ENCODE measurements around the gene MPEG1.

DNA sequence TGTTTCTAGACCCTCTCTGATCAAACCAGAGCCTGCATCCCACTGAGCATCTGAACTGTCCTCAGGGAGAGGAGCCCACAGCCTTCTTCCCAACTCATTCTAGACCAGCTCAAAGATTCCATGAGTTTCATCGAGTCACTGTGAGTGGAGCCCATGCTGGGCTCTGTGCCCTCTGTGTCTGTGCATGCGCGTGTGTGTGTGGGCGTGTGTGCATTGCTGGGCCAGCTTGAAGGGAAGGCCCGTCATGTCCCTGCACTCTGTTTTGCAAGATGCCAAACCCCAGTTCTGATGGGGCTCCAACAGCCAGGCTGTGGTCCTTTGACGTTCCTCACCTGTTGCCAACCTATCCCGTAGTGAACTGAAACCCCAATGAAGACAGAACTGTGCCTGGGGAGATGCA lies 7.1 kb downstream of the MPEG1 start:
- TF ChIP-seq, protein P1, sequence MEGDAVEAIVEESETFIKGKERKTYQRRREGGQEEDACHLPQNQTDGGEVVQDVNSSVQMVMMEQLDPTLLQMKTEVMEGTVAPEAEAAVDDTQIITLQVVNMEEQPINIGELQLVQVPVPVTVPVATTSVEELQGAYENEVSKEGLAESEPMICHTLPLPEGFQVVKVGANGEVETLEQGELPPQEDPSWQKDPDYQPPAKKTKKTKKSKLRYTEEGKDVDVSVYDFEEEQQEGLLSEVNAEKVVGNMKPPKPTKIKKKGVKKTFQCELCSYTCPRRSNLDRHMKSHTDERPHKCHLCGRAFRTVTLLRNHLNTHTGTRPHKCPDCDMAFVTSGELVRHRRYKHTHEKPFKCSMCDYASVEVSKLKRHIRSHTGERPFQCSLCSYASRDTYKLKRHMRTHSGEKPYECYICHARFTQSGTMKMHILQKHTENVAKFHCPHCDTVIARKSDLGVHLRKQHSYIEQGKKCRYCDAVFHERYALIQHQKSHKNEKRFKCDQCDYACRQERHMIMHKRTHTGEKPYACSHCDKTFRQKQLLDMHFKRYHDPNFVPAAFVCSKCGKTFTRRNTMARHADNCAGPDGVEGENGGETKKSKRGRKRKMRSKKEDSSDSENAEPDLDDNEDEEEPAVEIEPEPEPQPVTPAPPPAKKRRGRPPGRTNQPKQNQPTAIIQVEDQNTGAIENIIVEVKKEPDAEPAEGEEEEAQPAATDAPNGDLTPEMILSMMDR (IDR thresholded peaks at IDR 0.05), result no peak
- TF ChIP-seq EP300 (IDR thresholded peaks at IDR 0.05), result no peak
- no peak for TF ChIP-seq POLR2A (IDR thresholded peaks at IDR 0.05)

Measured in ovary (tissue), 3 donors.